GM06990 (cell line): Measurements from ENCODE around the gene CLGN.

ENCODE experiments used
- DNase-seq: peaks from one replicate; pipeline ENCODE4 v3.0.0-alpha.2; 2011; ENCODE audit not compliant: insufficient read length; ENCODE audit errors: extremely low read depth
- H3K27me3 ChIP-seq: replicated peaks from 2 replicates; pipeline ENCODE4 v1.6.0; 2011; ENCODE audit warnings: low read length; ENCODE audit not compliant: control insufficient read depth, insufficient read depth
- H3K36me3 ChIP-seq: 2 replicates; pipeline ENCODE4 v1.5.1; 2011; ENCODE audit warnings: low read length; ENCODE audit not compliant: control insufficient read depth, insufficient read depth
- H3K4me3 ChIP-seq: replicated peaks from 2 replicates; pipeline ENCODE4 v1.5.1; 2011; ENCODE audit warnings: low read depth, mild to moderate bottlenecking, control low read depth, low read length
- TF ChIP-seq, protein P1 (sequence below): IDR thresholded peaks from 2 replicates; pipeline ENCODE4 v1.5.1; 2011; ENCODE audit warnings: low read length, control low read depth, mild to moderate bottlenecking, inconsistent platforms; ENCODE audit not compliant: insufficient read depth, poor library complexity, severe bottlenecking

Gene CLGN, protein sequence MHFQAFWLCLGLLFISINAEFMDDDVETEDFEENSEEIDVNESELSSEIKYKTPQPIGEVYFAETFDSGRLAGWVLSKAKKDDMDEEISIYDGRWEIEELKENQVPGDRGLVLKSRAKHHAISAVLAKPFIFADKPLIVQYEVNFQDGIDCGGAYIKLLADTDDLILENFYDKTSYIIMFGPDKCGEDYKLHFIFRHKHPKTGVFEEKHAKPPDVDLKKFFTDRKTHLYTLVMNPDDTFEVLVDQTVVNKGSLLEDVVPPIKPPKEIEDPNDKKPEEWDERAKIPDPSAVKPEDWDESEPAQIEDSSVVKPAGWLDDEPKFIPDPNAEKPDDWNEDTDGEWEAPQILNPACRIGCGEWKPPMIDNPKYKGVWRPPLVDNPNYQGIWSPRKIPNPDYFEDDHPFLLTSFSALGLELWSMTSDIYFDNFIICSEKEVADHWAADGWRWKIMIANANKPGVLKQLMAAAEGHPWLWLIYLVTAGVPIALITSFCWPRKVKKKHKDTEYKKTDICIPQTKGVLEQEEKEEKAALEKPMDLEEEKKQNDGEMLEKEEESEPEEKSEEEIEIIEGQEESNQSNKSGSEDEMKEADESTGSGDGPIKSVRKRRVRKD

GRCh38 chr4:140427106-140427918 is at the start of gene CLGN:
Gene CLGN (minus strand): TSS chr4:140427648. CDS start chr4:140413078, 14,570 bp downstream.
- peak; percentile 82 for DNase-seq
- no peaks in the 10 kb centered on the region for H3K27me3 ChIP-seq
- H3K4me3 ChIP-seq = peak within 1 kb of the TSS; percentile 75
- no peaks in the 10 kb centered on the region for H3K36me3 ChIP-seq
- TF ChIP-seq, protein P1, sequence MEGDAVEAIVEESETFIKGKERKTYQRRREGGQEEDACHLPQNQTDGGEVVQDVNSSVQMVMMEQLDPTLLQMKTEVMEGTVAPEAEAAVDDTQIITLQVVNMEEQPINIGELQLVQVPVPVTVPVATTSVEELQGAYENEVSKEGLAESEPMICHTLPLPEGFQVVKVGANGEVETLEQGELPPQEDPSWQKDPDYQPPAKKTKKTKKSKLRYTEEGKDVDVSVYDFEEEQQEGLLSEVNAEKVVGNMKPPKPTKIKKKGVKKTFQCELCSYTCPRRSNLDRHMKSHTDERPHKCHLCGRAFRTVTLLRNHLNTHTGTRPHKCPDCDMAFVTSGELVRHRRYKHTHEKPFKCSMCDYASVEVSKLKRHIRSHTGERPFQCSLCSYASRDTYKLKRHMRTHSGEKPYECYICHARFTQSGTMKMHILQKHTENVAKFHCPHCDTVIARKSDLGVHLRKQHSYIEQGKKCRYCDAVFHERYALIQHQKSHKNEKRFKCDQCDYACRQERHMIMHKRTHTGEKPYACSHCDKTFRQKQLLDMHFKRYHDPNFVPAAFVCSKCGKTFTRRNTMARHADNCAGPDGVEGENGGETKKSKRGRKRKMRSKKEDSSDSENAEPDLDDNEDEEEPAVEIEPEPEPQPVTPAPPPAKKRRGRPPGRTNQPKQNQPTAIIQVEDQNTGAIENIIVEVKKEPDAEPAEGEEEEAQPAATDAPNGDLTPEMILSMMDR = peak; percentile 42

DNA sequence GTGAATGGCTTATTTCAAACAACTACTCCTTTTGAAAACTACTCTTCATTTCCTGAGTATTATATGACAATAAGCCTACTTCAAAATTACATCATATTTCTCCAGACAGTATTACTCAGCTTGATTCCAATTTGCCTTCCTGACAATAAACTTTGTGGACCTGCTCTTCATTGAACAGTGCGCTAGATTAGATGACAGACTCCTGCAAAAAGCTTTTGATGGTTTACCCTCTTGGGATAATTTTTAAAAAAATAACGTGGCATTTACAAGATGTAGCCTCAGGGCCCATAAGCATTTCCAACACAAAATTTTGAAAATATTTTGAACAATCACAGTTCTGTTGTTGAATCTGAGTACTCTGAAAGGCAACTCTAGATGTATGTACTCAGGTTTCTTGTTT is 44.7 kb upstream of the CLGN start:
- no peak for DNase-seq
- no peaks in the 10 kb centered on the region for H3K27me3 ChIP-seq
- no peak overlapping the region for H3K4me3 ChIP-seq
- TF ChIP-seq, protein P1 = no peak
- H3K36me3 ChIP-seq = no peaks in the 10 kb centered on the region

GRCh38 chr4:140469791-140470733 is 42.6 kb upstream of the CLGN start:
- TF ChIP-seq, protein P1 = no peak
- Histone ChIP-seq H3K36me3 (no peaks in the 10 kb centered on the region), H3K27me3 (no peaks in the 10 kb centered on the region), H3K4me3 (no peak overlapping the region)
- DNase-seq = no peak

DNA sequence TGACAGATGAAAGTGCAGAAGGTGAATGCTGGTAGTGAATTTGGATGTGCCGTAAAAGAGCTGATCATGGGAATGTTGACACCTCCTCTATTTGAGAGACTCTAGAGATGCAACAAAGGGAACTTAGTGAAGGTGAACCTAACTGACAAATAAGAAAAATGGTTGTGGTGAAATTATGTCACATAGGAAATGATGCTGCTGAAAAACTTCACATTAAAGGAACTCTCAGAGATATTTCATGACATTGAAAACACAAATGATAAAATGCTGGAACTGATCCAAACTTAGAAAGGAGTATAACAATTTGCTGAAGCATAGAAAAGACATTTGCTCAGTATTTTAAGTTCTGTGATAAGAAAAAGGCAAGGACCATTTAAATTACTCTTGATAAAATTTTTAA is 38.7 kb upstream of the CLGN start:
- H3K36me3 ChIP-seq = no peaks in the 10 kb centered on the region
- DNase-seq = no peak
- H3K27me3 ChIP-seq = no peaks in the 10 kb centered on the region
- H3K4me3 ChIP-seq = no peak overlapping the region
- TF ChIP-seq, protein P1 = no peak

- Histone ChIP-seq H3K4me3 (no peak overlapping the region), H3K27me3 (no peaks in the 10 kb centered on the region), H3K36me3 (no peaks in the 10 kb centered on the region)
- DNase-seq = no peak
- TF ChIP-seq, protein P1 = no peak
These were observed 36.2 kb upstream of the CLGN start for GRCh38 chr4:140463614-140464013.
